ENCODE results near the gene TAS1R2.
A peak's percentile ranks its signal among the peaks of the same experiment; 100 is the strongest.

Gene TAS1R2

DNA sequence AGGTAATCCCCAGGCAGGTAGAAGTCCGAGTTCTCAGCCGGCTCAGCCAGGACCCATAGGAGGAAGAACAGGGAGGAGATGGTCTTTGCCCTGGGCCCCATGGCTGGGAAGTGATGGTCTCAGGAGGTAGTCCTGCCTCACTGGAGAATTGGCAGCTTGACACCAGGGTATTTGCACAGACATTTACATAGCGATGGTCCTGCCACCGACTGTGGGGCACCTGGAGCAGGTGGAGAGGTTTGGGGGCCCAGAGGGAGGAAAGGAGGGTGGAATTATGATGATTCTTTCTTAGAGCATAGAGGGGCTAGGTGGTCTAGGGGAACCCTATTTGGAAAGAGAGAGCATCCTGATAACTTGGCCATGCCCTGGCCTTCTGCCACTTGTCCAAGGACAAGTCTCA, at the start of gene TAS1R2:
Gene TAS1R2 (minus strand): TSS at position 101 of the 400 bp plus-strand sequence. CDS start 0 bp downstream, at position 101.
- DNase-seq (ENCODE audit: low read depth) = no peak
- no peak for TF ChIP-seq CTCF (conservative IDR thresholded peaks at IDR 0.05; ENCODE audit: low read depth, low read length)
- H3K4me3 ChIP-seq (ENCODE audit: low read depth, low read length) = no peak within 1 kb of the TSS

DNA sequence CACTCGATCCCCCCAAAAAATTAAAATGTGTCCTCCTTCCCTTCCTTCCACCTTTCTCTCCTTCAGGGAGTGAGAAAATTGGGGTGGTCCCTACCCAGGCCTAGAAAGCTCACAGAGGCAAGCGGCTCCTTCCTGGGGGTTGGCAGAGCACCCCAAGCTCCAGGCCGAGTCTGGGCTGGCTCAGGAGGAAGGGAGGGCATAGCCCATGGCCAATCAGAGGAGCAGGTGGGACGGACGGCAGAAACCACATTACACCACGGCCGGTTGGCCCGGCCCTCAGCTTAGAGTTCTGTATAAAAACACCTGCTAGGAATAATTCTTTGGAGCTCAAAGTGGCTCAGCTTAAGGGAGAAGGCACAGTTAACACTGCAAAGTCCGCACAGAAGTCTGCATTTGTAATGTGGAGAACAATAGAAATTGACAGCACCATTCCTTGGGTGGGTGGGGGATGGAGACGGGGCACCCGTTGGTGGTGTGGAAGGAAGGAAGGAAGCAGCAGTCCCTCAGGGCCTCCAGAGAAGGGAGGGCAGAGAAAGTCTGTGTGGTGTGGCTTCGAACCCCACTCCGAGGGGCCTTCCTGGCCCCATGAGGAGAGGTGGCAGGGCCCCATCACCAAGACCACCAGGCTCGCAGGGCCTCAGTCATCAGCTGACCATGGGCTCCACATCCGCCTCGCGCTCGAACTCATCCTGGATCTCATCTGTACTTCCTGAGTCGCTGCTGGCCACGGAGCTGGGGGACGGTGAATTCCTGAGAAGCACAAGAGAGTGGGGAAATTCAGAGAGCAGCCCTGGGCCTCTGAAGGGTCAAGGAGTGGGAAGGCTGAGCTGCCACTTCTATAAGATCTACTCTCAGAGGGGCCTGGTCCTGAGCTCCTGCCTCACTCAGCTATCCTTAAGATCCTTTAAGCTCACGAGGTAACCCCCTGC, 48.7 kb upstream of the TAS1R2 start:
- DNase-seq (ENCODE audit: low read depth) = no peak
- no peak overlapping the region for H3K4me3 ChIP-seq (ENCODE audit: low read depth, low read length)
- no peak for TF ChIP-seq CTCF (conservative IDR thresholded peaks at IDR 0.05; ENCODE audit: low read depth, low read length)

DNA sequence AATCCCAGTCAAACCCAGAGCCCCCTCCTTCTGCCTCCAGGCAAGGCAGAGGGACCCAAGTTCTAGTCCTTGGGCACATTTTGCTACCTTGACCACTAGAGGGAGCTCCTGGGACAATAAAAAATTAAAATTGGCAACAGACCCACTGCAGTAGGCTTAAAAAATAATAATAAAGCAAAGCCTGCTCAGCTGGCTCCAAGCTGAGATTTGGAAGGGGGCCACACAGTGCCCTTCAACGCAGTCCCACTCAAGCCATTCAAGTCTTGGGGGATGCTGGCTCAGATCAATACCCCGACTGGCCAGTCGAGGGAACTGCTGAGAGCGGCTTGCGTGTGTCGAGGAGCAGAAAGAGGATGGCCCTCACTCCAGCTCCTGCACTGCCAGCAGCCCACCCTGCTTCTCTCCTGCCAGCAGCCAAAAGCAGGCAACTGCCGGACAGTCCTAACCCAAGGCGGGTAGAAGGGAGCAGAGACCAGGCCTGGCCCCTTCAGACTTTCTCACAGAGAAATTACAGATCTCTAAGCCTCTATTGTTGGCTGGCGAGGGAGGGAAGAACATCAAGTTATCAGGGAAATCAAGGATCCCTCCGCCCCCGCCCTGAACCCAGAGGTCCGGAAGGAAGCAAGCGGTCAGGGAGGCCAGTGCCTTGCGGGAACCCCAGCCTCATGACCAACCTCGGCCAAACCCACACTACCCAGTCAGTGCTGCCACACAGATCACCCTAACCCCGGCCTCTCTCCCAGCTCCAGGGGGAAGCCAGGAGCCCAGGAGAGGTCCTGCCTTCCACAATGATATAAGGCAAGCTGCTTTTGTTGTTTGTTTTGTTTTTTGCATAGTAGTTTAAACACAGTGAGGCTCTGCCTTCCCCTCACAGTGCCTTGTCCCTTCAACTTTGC, 47.8 kb upstream of the TAS1R2 start:
- H3K4me3 ChIP-seq (ENCODE audit: low read depth, low read length) = no peak overlapping the region
- peak; percentile 80 for TF ChIP-seq CTCF (conservative IDR thresholded peaks at IDR 0.05; ENCODE audit: low read depth, low read length)
- DNase-seq (ENCODE audit: low read depth) = peak; percentile 71

DNA sequence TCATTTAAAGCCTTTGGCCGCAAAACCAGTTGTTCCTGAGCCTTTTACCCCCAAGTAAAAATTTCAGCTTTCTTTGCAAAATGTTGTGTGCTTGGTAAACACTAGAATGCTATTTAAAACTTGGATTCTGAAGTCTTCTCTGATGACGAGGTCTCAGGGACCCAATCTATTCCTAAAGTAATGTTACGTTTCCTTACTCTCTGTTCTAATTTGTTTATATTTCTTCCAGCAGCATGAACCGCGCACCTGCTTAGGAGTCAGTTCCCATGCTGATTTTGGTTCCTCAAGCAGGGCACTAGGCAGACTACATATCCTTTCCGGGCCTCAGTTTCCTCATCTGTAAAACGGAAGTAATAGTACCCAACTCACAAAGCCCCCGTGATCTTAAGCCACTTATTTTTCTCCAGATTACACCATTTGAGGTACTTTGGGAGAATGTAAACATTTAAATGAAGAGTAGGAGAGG, 43.9 kb upstream of the TAS1R2 start:
- H3K4me3 ChIP-seq (ENCODE audit: low read depth, low read length) = peak overlapping the region; percentile 80
- DNase-seq (ENCODE audit: low read depth) = no peak
- TF ChIP-seq CTCF (conservative IDR thresholded peaks at IDR 0.05; ENCODE audit: low read depth, low read length) = no peak

DNA sequence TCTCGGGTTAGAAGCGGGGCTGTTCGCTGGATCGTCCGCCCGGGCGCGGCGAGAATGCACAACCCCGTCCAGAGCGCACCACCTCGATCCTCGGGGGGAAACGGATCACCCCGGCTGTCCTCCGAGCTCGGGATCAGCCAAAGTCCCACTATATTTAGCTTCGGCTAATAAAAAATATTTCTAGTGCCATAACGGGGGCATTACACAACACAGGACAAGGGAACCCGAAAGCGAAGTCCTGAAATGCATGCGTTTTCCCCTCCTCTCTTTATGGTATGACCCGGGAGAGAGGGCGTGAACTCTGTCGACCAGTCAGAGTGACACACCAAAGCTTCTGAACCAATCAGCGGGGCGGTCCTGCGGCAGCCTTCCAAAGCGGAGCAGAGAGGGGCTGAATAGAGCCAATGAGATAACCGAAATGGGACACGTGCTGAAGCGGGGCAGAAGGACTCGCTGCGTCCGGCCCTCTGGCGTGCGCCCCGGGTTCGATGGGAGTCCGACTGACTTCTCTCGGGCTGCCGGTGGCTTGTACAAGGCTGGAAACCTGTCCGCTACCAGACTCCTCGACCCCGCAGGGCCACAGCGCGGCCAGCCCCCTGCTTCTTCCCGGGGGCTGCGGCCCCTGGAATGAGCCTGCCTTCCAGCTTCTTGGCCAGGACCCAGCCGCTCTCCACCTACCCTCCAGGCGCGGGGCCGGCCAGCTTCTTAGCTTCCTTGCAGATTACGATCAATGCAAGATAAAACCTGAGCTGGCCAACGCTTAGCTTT, 43.2 kb upstream of the TAS1R2 start, which contains the start of gene ALDH4A1:
Gene ALDH4A1 (minus strand): TSS at position 33 of the 768 bp plus-strand sequence. CDS start 32 bp downstream, at position 1.
- no peak for TF ChIP-seq CTCF (conservative IDR thresholded peaks at IDR 0.05; ENCODE audit: low read depth, low read length)
- peak; percentile 99 for DNase-seq (ENCODE audit: low read depth)
- peak within 1 kb of the TSS; percentile 80 for H3K4me3 ChIP-seq (ENCODE audit: low read depth, low read length)

GRCh38 chr1:18901952-18902522, 42.6 kb upstream of the TAS1R2 start:
- DNase-seq (ENCODE audit: low read depth) = no peak
- no peak for TF ChIP-seq CTCF (conservative IDR thresholded peaks at IDR 0.05; ENCODE audit: low read depth, low read length)
- peak overlapping the region; percentile 80 for H3K4me3 ChIP-seq (ENCODE audit: low read depth, low read length)

Measured in choroid plexus epithelial cell (primary cell).